Fibroblast of skin of right biceps (primary cell): Measurements from ENCODE around the gene ANKRD12.

Experiments
- DNase-seq: peaks from one replicate; pipeline ENCODE4 v3.0.0-alpha.2; 2013

The ANKRD12 gene

GRCh38 chr18:9188359-9189231 lies 52.0 kb downstream of the ANKRD12 start:
- no peak for DNase-seq

- DNase-seq = no peak
Observed at GRCh38 chr18:9189491-9189890, 52.9 kb downstream of the ANKRD12 start.

- no peak for DNase-seq
Observed at GRCh38 chr18:9191658-9192256, 55.2 kb downstream of the ANKRD12 start.

- no peak for DNase-seq
Observed at GRCh38 chr18:9193031-9193430, 56.5 kb downstream of the ANKRD12 start.

- no peak for DNase-seq
Observed at GRCh38 chr18:9196568-9196967, 60.0 kb downstream of the ANKRD12 start.

- no peak for DNase-seq
Observed at GRCh38 chr18:9199681-9200080, 63.1 kb downstream of the ANKRD12 start.

GRCh38 chr18:9201224-9201623 lies 64.6 kb downstream of the ANKRD12 start:
- DNase-seq = no peak

- DNase-seq = no peak
Observed at GRCh38 chr18:9204659-9205058, 68.1 kb downstream of the ANKRD12 start.

GRCh38 chr18:9206421-9206820 lies 69.8 kb downstream of the ANKRD12 start:
- DNase-seq = peak; percentile 1

GRCh38 chr18:9209279-9209678 lies 72.7 kb downstream of the ANKRD12 start:
- DNase-seq = peak; percentile 26

- peak; percentile 4 for DNase-seq
Observed at GRCh38 chr18:9210966-9211365, 74.4 kb downstream of the ANKRD12 start.

- DNase-seq = no peak
Observed at GRCh38 chr18:9211955-9212354, 75.4 kb downstream of the ANKRD12 start.

- DNase-seq = peak; percentile 4
Observed at GRCh38 chr18:9215221-9215933, 78.8 kb downstream of the ANKRD12 start.

GRCh38 chr18:9216459-9216858 lies 79.9 kb downstream of the ANKRD12 start:
- no peak for DNase-seq

- no peak for DNase-seq
Observed at GRCh38 chr18:9217743-9218451, 81.3 kb downstream of the ANKRD12 start.

GRCh38 chr18:9221040-9221439 lies 84.5 kb downstream of the ANKRD12 start:
- no peak for DNase-seq

GRCh38 chr18:9221661-9222060 lies 85.1 kb downstream of the ANKRD12 start:
- no peak for DNase-seq

- no peak for DNase-seq
Observed at GRCh38 chr18:9223356-9223755, 86.8 kb downstream of the ANKRD12 start.

GRCh38 chr18:9226463-9226862 lies 89.9 kb downstream of the ANKRD12 start:
- DNase-seq = no peak

GRCh38 chr18:9231852-9232486 lies 95.4 kb downstream of the ANKRD12 start:
- no peak for DNase-seq

GRCh38 chr18:9232977-9233376 lies 96.4 kb downstream of the ANKRD12 start:
- no peak for DNase-seq

- no peak for DNase-seq
Observed at GRCh38 chr18:9233771-9234440, 97.3 kb downstream of the ANKRD12 start.
